HL-60 (cell line): ENCODE data around the gene AKR1B15.
"Not testable (repeated sequence)": the region's sequence is repeated elsewhere in the genome, so short reads cannot be mapped to it uniquely, and the experiment has no call there.

Source experiments
- GABPA ChIP-seq: IDR thresholded peaks from 2 replicates; pipeline ENCODE4 v1.6.1; 2012; ENCODE audit warnings: low read depth
- POLR2AphosphoS5 ChIP-seq: IDR thresholded peaks from 2 replicates; pipeline ENCODE4 v1.6.1; 2012; ENCODE audit warnings: low read depth
- SPI1 ChIP-seq: IDR thresholded peaks from 2 replicates; pipeline ENCODE4 v1.6.1; 2012; ENCODE audit warnings: low read depth, mild to moderate bottlenecking, borderline replicate concordance
- TF ChIP-seq, protein P1 (sequence below): IDR thresholded peaks from one replicate; pipeline ENCODE4 v1.5.1; 2011; ENCODE audit warnings: low read length, control low read depth, inconsistent platforms; ENCODE audit not compliant: insufficient read depth
- TF ChIP-seq, protein P2 (sequence below): IDR thresholded peaks from 2 replicates; pipeline ENCODE4 v1.6.1; 2012; ENCODE audit warnings: low read depth; ENCODE audit not compliant: insufficient replicate concordance

DNA sequence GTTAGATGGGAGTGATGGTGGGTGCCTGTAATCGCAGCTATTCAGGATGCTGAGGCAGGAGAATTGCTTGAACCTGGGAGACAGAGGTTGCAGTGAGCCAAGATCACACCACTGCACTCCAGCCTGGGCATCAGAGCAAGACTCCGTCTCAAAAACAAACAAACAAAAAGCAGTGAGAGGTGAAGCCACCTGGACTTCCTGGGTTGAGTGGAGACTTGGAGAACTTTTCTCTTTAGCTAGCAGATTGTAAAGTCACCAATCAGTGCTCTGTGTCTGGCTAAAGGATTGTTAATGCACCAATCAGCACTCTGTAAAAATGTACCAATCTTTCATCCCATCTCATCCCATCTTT, 14.5 kb downstream of the AKR1B15 start:
- TF ChIP-seq, protein P1, sequence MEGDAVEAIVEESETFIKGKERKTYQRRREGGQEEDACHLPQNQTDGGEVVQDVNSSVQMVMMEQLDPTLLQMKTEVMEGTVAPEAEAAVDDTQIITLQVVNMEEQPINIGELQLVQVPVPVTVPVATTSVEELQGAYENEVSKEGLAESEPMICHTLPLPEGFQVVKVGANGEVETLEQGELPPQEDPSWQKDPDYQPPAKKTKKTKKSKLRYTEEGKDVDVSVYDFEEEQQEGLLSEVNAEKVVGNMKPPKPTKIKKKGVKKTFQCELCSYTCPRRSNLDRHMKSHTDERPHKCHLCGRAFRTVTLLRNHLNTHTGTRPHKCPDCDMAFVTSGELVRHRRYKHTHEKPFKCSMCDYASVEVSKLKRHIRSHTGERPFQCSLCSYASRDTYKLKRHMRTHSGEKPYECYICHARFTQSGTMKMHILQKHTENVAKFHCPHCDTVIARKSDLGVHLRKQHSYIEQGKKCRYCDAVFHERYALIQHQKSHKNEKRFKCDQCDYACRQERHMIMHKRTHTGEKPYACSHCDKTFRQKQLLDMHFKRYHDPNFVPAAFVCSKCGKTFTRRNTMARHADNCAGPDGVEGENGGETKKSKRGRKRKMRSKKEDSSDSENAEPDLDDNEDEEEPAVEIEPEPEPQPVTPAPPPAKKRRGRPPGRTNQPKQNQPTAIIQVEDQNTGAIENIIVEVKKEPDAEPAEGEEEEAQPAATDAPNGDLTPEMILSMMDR, result not testable (repeated sequence)
- TF ChIP-seq SPI1, POLR2AphosphoS5, GABPA: not testable (repeated sequence)
- TF ChIP-seq, protein P2, sequence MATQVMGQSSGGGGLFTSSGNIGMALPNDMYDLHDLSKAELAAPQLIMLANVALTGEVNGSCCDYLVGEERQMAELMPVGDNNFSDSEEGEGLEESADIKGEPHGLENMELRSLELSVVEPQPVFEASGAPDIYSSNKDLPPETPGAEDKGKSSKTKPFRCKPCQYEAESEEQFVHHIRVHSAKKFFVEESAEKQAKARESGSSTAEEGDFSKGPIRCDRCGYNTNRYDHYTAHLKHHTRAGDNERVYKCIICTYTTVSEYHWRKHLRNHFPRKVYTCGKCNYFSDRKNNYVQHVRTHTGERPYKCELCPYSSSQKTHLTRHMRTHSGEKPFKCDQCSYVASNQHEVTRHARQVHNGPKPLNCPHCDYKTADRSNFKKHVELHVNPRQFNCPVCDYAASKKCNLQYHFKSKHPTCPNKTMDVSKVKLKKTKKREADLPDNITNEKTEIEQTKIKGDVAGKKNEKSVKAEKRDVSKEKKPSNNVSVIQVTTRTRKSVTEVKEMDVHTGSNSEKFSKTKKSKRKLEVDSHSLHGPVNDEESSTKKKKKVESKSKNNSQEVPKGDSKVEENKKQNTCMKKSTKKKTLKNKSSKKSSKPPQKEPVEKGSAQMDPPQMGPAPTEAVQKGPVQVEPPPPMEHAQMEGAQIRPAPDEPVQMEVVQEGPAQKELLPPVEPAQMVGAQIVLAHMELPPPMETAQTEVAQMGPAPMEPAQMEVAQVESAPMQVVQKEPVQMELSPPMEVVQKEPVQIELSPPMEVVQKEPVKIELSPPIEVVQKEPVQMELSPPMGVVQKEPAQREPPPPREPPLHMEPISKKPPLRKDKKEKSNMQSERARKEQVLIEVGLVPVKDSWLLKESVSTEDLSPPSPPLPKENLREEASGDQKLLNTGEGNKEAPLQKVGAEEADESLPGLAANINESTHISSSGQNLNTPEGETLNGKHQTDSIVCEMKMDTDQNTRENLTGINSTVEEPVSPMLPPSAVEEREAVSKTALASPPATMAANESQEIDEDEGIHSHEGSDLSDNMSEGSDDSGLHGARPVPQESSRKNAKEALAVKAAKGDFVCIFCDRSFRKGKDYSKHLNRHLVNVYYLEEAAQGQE, result not testable (repeated sequence)
